Brain microvascular endothelial cell (primary cell): ENCODE data around the gene POLA1.
"Not testable (repeated sequence)": the region's sequence is repeated elsewhere in the genome, so short reads cannot be mapped to it uniquely, and the experiment has no call there.

Experiments used
- DNase-seq: peaks from one replicate; pipeline ENCODE4 v3.0.0-alpha.2; 2020
- H3K27ac ChIP-seq: fragments of 250-450 bp; sonication (Bioruptor Pico); 2 replicates; pipeline ENCODE4 v1.5.1; 2020; ENCODE audit warnings: mild to moderate bottlenecking, moderate library complexity
- H3K27me3 ChIP-seq: fragments of 250-450 bp; sonication (Bioruptor Pico); replicated peaks from 2 replicates; pipeline ENCODE4 v1.5.1; 2020; ENCODE audit warnings: mild to moderate bottlenecking
- H3K36me3 ChIP-seq: fragments of 250-450 bp; sonication (Bioruptor Pico); replicated peaks from 2 replicates; pipeline ENCODE4 v1.5.1; 2020; ENCODE audit warnings: mild to moderate bottlenecking
- H3K4me3 ChIP-seq: 2 replicates; pipeline ENCODE4 v1.5.1; 2011; ENCODE audit warnings: low read depth, mild to moderate bottlenecking, control low read depth, low read length, moderate library complexity
- in situ Hi-C: cut with HindIII; loops from 2 replicates; pipeline ENCODE4 v1.10.0; 2017; ENCODE audit warnings: low sequenced_read_pairs, low pct_ligation_motif_present
- TF ChIP-seq, protein P1 (sequence below): IDR thresholded peaks from 2 replicates; pipeline ENCODE4 v1.5.1; 2011; ENCODE audit warnings: low read depth, mild to moderate bottlenecking, moderate library complexity, low read length, control low read depth, inconsistent platforms; ENCODE audit errors: missing control alignments

POLA1 gene

GRCh38 chrX:24648495-24648894, 45.2 kb upstream of the POLA1 start:
- in situ Hi-C loops, result no loop called here
- TF ChIP-seq, protein P1, sequence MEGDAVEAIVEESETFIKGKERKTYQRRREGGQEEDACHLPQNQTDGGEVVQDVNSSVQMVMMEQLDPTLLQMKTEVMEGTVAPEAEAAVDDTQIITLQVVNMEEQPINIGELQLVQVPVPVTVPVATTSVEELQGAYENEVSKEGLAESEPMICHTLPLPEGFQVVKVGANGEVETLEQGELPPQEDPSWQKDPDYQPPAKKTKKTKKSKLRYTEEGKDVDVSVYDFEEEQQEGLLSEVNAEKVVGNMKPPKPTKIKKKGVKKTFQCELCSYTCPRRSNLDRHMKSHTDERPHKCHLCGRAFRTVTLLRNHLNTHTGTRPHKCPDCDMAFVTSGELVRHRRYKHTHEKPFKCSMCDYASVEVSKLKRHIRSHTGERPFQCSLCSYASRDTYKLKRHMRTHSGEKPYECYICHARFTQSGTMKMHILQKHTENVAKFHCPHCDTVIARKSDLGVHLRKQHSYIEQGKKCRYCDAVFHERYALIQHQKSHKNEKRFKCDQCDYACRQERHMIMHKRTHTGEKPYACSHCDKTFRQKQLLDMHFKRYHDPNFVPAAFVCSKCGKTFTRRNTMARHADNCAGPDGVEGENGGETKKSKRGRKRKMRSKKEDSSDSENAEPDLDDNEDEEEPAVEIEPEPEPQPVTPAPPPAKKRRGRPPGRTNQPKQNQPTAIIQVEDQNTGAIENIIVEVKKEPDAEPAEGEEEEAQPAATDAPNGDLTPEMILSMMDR, result no peak
- Histone ChIP-seq H3K36me3 (no peaks in the 10 kb centered on the region), H3K27ac (no peak overlapping the region), H3K27me3 (no peaks in the 10 kb centered on the region), H3K4me3 (no peak overlapping the region)
- no peak for DNase-seq

DNA sequence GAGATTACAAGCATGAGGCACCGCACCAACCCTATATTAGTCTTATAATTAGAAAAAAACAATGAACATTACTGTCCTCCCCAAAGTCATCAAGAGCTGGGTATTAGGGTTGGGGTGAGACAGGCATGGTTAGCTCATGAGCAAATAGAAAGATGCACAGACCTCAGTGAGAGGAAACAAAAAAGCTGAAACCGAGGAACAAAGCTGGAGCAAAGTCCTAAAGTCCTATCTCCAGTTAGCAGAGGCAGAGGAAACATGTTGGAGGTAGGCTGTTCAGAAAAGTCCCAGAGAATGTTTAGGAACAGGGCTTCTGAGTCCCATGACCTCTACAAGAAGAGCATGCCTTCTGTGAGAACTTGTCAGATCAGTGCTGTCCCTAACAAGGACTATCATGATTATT, 41.9 kb upstream of the POLA1 start:
- in situ Hi-C loops, result no loop called here
- Histone ChIP-seq H3K27me3 (no peaks in the 10 kb centered on the region), H3K27ac (no peak overlapping the region), H3K36me3 (no peaks in the 10 kb centered on the region), H3K4me3 (no peak overlapping the region)
- TF ChIP-seq, protein P1, result no peak
- DNase-seq, result no peak

- H3K27me3 ChIP-seq, H3K36me3 ChIP-seq, H3K27ac ChIP-seq, in situ Hi-C loops, DNase-seq, H3K4me3 ChIP-seq: not testable (repeated sequence)
These were observed 38.0 kb upstream of the POLA1 start for GRCh38 chrX:24655679-24656078.

DNA sequence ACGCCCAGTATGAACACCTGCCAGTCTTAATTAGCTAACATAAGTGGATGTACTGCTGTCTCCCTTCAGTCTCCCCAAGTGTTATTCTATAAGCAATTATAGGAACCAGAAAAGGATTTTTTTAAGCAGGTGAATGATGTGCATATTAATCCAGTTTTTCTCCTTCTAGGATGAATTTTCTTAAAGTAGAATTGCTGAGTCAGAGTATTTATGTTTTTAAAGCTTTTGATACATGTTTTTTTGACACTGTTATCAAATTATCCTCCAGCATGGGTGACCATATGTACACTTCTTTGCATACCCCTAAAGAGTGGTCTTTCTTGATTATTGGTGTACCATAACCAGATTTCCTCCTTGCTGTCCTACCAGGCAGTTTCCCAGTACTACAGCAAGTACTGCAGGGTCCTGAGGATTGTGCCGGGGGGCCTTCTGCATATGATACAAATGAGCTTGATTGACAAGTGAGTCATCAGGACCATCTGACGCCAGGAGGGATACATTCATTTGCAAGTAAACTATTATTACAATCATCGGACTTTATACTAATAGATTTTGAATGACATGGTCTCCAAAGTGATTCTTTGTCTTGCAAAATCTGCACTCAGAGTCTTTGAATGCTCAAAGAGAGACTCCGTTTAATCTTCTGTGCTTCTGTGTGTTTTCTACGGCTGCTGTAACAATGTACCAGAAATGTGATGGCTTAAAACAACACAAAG, 35.9 kb upstream of the POLA1 start:
- in situ Hi-C loops, result no loop called here

GRCh38 chrX:24658421-24658820, 35.3 kb upstream of the POLA1 start:
- TF ChIP-seq, protein P1, result no peak

More for the DNA sequence above, 35.9 kb upstream of the POLA1 start:
- DNase-seq, result no peak
- Histone ChIP-seq H3K36me3 (no peaks in the 10 kb centered on the region), H3K27me3 (no peaks in the 10 kb centered on the region), H3K27ac (no peak overlapping the region), H3K4me3 (no peak overlapping the region)
- TF ChIP-seq, protein P1, result no peak

DNA sequence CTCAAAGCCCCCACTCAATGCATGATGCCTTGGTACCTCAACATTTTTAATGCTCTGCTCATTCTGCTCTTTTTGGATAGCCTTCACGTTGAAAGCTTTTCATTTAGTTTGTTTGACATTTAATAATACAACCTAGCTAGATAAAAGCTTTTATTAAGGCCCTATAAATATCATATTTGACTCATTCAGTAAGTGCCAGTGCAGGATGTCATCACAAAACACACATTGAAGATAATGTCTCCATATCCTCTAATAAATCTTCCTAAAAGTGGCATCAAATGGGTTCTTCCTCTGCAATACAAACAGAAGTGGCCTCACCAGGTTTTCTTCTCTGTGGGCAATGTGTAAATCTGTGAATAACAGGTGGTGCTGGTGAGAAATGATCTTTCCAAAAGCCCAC, 34.6 kb upstream of the POLA1 start:
- Histone ChIP-seq H3K27ac (no peak overlapping the region), H3K4me3 (no peak overlapping the region), H3K36me3 (no peaks in the 10 kb centered on the region), H3K27me3 (no peaks in the 10 kb centered on the region)
- TF ChIP-seq, protein P1, result no peak
- DNase-seq, result no peak
- in situ Hi-C loops, result no loop called here

More at GRCh38 chrX:24658421-24658820, 35.3 kb upstream of the POLA1 start:
- in situ Hi-C loops, result no loop called here
- H3K27ac ChIP-seq, result no peak overlapping the region
- H3K4me3 ChIP-seq, result no peak overlapping the region
- no peaks in the 10 kb centered on the region for H3K36me3 ChIP-seq
- no peaks in the 10 kb centered on the region for H3K27me3 ChIP-seq
- no peak for DNase-seq
